ACC112 (cell line): Measurements from ENCODE around the gene HES2.

ENCODE experiments used
- H2AFZ ChIP-seq: fragments of 200-600 bp; sonication (generic); one replicate; pipeline ENCODE4 v1.6.0; 2017; ENCODE audit warnings: antibody characterized with exemption, low read length; ENCODE audit not compliant: unreplicated experiment
- H3K27ac ChIP-seq: fragments of 200-600 bp; sonication (generic); 2 replicates; pipeline ENCODE4 v1.5.1; 2014; ENCODE audit warnings: low read depth, mild to moderate bottlenecking, antibody characterized with exemption, low read length, moderate library complexity
- H3K27me3 ChIP-seq: fragments of 200-600 bp; sonication (generic); 2 replicates; pipeline ENCODE4 v1.6.1; 2014; ENCODE audit warnings: mild to moderate bottlenecking, antibody characterized with exemption, low read length, moderate library complexity, mixed read lengths; ENCODE audit not compliant: insufficient read depth
- H3K36me3 ChIP-seq: fragments of 200-600 bp; sonication (generic); 2 replicates; pipeline ENCODE4 v1.6.1; 2016; ENCODE audit warnings: mild to moderate bottlenecking, antibody characterized with exemption, low read length, moderate library complexity, mixed read lengths; ENCODE audit not compliant: insufficient read depth
- H3K4me1 ChIP-seq: fragments of 200-600 bp; sonication (generic); one replicate; pipeline ENCODE4 v1.6.1; 2016; ENCODE audit warnings: low read length, mixed read lengths; ENCODE audit not compliant: insufficient read depth, unreplicated experiment, control insufficient read depth
- H3K4me3 ChIP-seq: fragments of 200-600 bp; sonication (generic); 2 replicates; pipeline ENCODE4 v1.5.1; 2014; ENCODE audit warnings: mild to moderate bottlenecking, low read depth, low read length
- H3K79me2 ChIP-seq: fragments of 200-600 bp; sonication (generic); one replicate; pipeline ENCODE4 v1.6.0; 2016; ENCODE audit warnings: low read length; ENCODE audit not compliant: control insufficient read depth, unreplicated experiment, insufficient read depth

Gene HES2, protein sequence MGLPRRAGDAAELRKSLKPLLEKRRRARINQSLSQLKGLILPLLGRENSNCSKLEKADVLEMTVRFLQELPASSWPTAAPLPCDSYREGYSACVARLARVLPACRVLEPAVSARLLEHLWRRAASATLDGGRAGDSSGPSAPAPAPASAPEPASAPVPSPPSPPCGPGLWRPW

DNA sequence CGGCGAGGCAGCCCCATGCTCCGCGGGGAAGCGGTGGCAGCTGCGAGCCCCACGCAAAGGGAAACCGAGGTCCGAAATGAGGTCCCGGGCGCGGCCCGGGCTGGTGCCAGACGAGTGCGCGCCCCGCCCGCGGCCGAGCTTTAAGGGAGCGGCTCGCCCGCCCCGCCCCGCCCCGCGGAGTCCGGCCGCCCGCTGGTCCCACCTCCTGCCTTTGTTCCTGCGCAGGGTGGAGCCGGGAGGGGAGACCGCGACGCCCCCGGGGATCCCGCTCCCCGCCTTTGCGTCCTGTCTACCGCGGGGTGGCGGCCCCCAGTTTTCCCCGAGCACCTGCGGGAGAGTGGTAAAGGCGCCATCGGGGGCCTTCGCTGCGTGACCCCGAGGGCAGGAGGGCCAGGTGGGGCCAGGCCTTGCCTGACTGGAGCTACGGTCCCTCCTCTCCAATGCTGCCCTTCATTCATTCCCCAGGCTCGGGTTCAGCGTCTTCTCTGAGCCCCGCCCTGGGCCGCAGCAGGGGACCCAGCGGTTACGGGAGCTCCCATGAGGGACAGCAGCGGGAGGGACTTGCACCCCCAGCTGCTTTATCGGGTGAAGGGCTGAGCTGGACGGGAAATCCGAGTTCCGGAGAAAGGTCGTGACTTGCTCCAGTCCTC is at the start of gene HES2:
HES2 (minus strand) TSS at position 116 of the 650 bp plus-strand sequence; CDS start at position 17, 99 bp downstream.
- Histone ChIP-seq H3K79me2 (no peaks in the 10 kb centered on the region), H3K4me3 (peak within 1 kb of the TSS; percentile 68), H3K36me3 (no peaks in the 10 kb centered on the region), H3K27me3 (peaks cover 73% of the 10 kb centered on the region), H3K4me1 (peaks cover 27% of the 10 kb centered on the region), H3K27ac (no peak within 1 kb of the TSS), H2AFZ (no peak within 1 kb of the TSS)

DNA sequence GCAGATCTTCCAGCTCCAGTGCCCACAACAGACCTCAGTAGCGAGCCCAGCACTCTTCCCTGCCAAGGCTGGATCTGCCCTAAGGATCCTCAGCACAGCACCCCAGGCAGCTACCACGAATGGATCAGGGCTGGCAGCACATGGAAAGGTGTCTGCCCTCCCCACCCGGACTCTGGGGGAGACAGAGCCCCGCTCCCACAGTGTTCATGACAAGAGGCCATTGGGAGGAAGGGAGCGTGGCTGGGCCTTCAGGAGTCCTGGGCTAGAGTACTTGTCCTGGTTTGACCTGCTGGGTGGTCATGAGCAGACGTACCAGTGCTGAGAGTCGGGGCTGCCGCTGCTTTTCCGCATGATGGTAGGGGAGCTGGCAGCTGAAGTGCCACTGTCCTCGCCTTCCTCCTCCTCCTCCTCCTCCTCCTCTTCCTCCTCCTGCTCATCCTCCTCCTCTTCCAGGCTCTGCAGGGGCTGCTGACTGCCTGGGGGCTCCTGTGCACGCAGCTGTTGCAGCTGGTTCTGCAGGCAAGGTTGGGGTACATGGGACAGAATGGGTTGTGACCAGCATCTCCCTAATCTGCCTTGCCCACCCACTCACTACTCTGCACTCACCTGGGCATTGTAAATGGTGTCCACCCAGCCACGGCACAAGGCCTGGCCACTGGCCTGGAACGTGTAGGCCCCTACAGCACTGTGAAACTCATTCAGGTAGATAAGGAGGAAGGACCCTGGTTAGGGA is 49.2 kb upstream of the HES2 start:
- H3K79me2 ChIP-seq: no peaks in the 10 kb centered on the region
- H3K36me3 ChIP-seq: peaks cover 8% of the 10 kb centered on the region; the same call in 1 of the 2 replicates
- H3K27me3 ChIP-seq: no peaks in the 10 kb centered on the region
- no peak overlapping the region for H2AFZ ChIP-seq
- H3K4me1 ChIP-seq: no peaks in the 10 kb centered on the region
- no peak overlapping the region for H3K27ac ChIP-seq
- no peak overlapping the region for H3K4me3 ChIP-seq

DNA sequence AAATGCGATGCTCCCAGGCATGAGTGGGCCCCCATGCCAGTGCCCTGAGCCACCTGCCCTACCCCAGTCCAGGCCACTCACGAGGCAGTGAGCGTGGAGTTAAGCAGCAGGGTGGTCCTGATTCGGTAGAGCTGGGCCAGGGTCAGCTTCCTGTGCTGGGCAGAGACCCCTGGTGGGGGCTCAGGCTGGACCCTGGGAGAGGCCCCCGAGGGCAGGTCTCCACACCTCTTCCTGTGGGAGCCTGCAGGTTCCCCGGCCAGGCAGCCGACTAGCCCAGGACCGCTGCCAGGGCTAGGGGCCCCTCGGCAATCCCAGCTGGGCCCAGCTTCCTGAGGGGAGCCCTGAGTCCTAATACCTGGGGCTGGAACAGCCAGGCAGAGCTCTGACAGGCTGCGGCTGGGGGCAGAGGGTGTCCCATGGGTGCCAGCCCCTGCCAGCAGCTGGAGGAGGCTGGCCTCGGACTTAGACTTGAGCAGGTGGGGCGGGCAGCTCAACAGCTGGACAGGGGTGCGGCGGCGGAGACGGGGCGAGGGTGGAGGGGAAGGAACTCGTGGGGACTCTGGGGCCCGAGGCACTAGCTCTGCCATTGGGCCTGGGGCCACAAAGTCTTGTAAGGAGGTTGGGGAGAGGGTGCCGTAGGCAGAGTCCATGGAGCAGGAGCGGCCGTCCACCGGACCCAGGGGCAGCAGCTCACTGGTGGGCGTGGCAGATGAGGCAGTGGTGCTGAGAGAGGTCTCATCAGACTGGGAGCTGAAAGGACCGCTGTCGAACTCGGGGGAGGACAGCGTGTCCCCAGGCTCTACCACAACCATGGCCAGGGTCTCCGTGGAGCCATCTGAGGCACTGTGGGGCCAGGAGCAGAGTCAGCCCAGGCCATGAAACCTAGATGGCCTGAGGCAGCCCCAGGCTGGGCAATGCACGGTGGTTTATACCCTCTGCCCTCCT is 48.3 kb upstream of the HES2 start:
- no peak overlapping the region for H3K27ac ChIP-seq
- peaks cover 10% of the 10 kb centered on the region; the same call in 1 of the 2 replicates for H3K36me3 ChIP-seq
- H3K4me3 ChIP-seq: no peak overlapping the region
- H3K27me3 ChIP-seq: no peaks in the 10 kb centered on the region
- H2AFZ ChIP-seq: no peak overlapping the region
- H3K4me1 ChIP-seq: no peaks in the 10 kb centered on the region
- H3K79me2 ChIP-seq: no peaks in the 10 kb centered on the region

DNA sequence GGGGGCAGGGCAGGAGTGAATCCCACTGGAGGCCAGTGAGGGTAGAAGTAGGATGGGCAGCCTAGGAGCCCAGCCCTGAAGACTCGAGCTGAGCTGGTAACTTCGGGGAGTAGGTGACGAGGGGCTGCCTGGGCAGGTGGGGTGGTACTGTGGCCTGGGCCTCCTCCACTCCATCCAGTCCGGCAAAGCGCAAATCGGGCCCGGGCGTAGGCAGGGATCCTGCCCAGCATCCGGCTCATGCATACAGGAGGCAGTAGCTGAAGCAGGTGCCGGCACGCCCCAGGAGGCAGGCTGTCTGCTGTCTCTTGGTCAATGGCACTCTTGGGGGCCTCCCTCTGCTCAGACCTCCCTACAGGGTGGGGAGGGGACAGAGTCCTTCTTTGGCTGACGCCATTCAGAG is 47.5 kb upstream of the HES2 start:
- no peak overlapping the region for H3K4me3 ChIP-seq
- peaks cover 12% of the 10 kb centered on the region; the same call in 1 of the 2 replicates for H3K36me3 ChIP-seq
- H3K27ac ChIP-seq: no peak overlapping the region
- no peaks in the 10 kb centered on the region for H3K79me2 ChIP-seq
- no peaks in the 10 kb centered on the region for H3K4me1 ChIP-seq
- H2AFZ ChIP-seq: no peak overlapping the region
- H3K27me3 ChIP-seq: no peaks in the 10 kb centered on the region

DNA sequence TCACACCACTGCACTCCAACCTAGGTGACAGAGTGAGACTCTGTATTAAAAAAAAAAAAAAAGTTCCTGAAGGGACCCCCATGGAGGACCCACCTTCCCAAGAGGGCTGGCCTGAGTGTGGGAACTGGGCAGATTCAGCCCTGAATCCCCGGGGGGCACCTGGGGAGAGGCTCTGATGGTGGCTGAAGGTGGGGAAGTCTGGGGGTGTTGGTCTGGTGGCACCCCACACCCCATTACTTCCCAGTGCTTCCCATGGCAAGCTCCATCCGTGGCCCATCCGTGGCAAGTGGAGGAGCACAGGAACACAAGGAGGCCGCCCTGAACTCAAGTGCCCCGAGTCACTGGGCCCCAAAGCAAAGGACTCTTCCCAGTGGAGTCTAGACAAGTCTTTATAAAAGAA is 47.0 kb upstream of the HES2 start:
- Histone ChIP-seq H3K4me1 (no peaks in the 10 kb centered on the region), H3K27ac (no peak overlapping the region), H3K27me3 (no peaks in the 10 kb centered on the region), H3K36me3 (peaks cover 16% of the 10 kb centered on the region; the same call in 1 of the 2 replicates), H2AFZ (no peak overlapping the region), H3K4me3 (no peak overlapping the region), H3K79me2 (no peaks in the 10 kb centered on the region)

DNA sequence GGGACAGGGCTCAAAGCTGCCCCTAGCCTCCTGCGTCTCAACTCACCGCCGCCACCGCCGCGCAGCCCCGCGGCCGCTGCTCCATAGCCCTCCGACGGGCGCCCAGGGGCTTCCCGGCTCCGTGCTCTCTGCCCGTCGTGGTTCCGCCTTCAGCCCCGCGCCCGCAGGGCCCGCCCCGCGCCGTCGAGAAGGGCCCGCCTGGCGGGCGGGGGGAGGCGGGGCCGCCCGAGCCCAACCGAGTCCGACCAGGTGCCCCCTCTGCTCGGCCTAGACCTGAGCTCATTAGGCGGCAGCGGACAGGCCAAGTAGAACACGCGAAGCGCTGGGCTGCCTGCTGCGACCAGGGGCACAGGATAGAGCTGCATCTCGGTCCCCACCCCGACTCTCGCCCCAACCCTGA is 46.3 kb upstream of the HES2 start, which contains the start of gene TNFRSF25:
TNFRSF25 (minus strand) TSS at position 151 of the 400 bp plus-strand sequence; CDS start at position 85, 66 bp downstream.
- Histone ChIP-seq H3K27ac (no peak within 1 kb of the TSS), H3K36me3 (peaks cover 22% of the 10 kb centered on the region; the same call in 1 of the 2 replicates), H2AFZ (no peak within 1 kb of the TSS), H3K79me2 (no peaks in the 10 kb centered on the region), H3K4me1 (no peaks in the 10 kb centered on the region), H3K27me3 (no peaks in the 10 kb centered on the region), H3K4me3 (no peak within 1 kb of the TSS)

DNA sequence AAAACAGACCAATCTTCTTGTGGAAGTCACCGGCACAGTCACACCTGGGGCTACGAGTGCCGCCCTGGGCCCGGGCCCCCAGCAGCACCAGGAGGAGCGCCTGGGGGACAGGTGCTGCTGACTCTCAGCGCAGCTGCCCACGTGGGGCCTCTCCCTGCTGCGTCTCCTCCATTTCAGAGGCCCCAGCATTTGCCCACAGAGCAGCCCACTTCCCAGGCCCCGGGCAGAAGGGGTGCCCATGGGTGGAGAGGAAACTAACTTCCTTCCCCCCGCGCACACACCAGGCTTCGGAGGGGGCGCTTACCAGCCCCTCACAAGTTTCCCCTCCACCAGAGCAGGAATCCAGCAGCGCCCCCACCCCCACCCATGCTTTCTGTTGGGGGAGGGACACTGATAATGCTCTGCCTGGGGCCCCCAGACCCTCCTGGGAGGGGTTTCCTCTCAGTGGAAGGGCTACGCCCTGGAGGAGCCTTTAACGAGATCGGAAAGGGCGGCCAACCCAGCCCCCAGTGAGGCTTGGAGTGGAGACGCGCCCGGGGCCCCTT is 45.8 kb upstream of the HES2 start:
- Histone ChIP-seq H3K27me3 (no peaks in the 10 kb centered on the region), H3K4me3 (no peak overlapping the region), H3K79me2 (no peaks in the 10 kb centered on the region), H3K4me1 (no peaks in the 10 kb centered on the region), H3K27ac (no peak overlapping the region), H2AFZ (no peak overlapping the region), H3K36me3 (peaks cover 24% of the 10 kb centered on the region; the same call in 1 of the 2 replicates)

DNA sequence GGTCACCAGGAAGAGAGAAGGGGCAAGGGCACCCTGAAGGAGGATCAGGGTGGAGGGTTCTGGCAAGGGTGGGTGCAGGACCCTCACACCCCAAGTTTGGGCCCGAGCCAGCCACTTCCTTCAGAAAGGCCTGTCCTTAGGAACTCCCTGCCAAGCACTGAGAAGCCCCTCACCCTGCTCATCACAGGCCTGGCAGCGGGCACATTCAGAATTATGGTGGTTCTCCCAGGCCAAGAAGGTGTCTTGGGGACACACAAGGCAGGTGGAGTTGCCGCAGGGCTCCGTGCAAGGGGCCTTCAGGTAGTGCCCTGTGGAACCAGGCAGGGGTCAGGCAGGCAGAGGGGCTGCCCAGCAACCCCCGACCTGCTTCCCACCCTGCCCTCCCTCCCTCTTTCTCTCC is 45.2 kb upstream of the HES2 start:
- no peak overlapping the region for H3K4me3 ChIP-seq
- H3K4me1 ChIP-seq: no peaks in the 10 kb centered on the region
- H2AFZ ChIP-seq: no peak overlapping the region
- H3K79me2 ChIP-seq: no peaks in the 10 kb centered on the region
- peaks cover 22% of the 10 kb centered on the region; the same call in 1 of the 2 replicates for H3K36me3 ChIP-seq
- no peak overlapping the region for H3K27ac ChIP-seq
- no peaks in the 10 kb centered on the region for H3K27me3 ChIP-seq

DNA sequence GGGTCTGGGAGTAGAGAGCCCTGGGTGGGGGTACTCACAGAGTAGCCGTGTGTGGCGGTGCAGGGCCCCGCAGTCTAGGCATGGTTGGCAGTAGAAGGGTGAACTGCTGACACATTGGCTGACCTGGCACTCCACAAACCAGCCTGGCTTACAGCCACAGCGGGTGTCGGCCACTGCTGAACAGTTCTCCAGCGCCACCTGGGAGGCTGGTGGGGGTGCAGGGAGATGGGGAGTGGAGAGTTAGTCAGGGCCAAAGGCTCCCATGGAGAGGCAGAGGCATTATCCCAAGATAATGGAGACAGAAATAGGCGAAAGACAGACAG is 44.8 kb upstream of the HES2 start:
- Histone ChIP-seq H3K79me2 (no peaks in the 10 kb centered on the region), H3K27ac (no peak overlapping the region), H3K27me3 (no peaks in the 10 kb centered on the region), H3K4me1 (no peaks in the 10 kb centered on the region), H3K36me3 (peaks cover 22% of the 10 kb centered on the region; the same call in 1 of the 2 replicates), H2AFZ (no peak overlapping the region), H3K4me3 (no peak overlapping the region)

DNA sequence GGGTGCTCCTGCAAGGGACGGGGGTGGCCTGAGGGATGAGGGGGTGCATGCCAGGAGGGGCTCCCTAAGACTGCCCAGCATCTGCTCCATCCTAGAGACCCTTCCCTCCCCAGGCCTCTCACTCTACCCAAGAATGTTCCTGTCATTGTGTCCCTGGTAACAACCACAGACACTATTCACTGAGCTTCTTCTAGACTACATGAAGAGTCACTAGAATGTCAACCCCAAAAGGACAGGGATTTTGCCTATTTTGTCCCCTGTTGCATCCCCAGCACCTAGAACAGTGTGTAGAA is 43.3 kb upstream of the HES2 start:
- Histone ChIP-seq H3K27ac (no peak overlapping the region), H3K27me3 (no peaks in the 10 kb centered on the region), H3K79me2 (no peaks in the 10 kb centered on the region), H3K4me3 (no peak overlapping the region), H2AFZ (no peak overlapping the region), H3K4me1 (no peaks in the 10 kb centered on the region), H3K36me3 (peaks cover 22% of the 10 kb centered on the region; the same call in 1 of the 2 replicates)
